NCI-H146 treated with DMSO at 0.1 percent for 48 hours (cell line): Measurements from ENCODE around the gene TAF9.
"Not testable (repeated sequence)": the region's sequence is repeated elsewhere in the genome, so short reads cannot be mapped to it uniquely, and the experiment has no call there.

Experiments
- DNase-seq: peaks from one replicate; lab custom pipeline; 2025; ENCODE audit not compliant: unreplicated experiment; lab: John Stamatoyannopoulos, UW

TAF9 gene

GRCh38 chr5:69369340-69370121 lies at the start of gene TAF9, which contains the start of the genes AK6 and RAD17:
TSS of gene TAF9 (minus strand) at chr5:69369520. CDS start at chr5:69365737, 3,783 bp downstream.
TSS of gene AK6 (minus strand) at chr5:69369520. CDS start at chr5:69369490, 30 bp downstream.
TSS of gene RAD17 (plus strand) at chr5:69369818. CDS start at chr5:69372209, 2,391 bp downstream.
- DNase-seq: peak; percentile 94

- DNase-seq: no peak
These were observed 49.2 kb upstream of the TAF9 start for GRCh38 chr5:69418554-69418953.

GRCh38 chr5:69416699-69417098 lies 47.4 kb upstream of the TAF9 start:
- no peak for DNase-seq

GRCh38 chr5:69416180-69416579 lies 46.9 kb upstream of the TAF9 start:
- DNase-seq: peak; percentile 12

- no peak for DNase-seq
These were observed 46.3 kb upstream of the TAF9 start for GRCh38 chr5:69415584-69415958.

GRCh38 chr5:69414885-69415583 lies 45.7 kb upstream of the TAF9 start, which contains the start of gene MARVELD2:
TSS of gene MARVELD2 (plus strand) at chr5:69415116. CDS start at chr5:69419386, 4,270 bp downstream.
- peak; percentile 81 for DNase-seq

GRCh38 chr5:69404659-69405330 lies 35.5 kb upstream of the TAF9 start:
- DNase-seq: no peak

- no peak for DNase-seq
These were observed 9.1 kb upstream of the TAF9 start for GRCh38 chr5:69378376-69378775.

- no peak for DNase-seq
These were observed 5.7 kb upstream of the TAF9 start for GRCh38 chr5:69374911-69375446.

- DNase-seq: no peak
These were observed 3.1 kb upstream of the TAF9 start for GRCh38 chr5:69372394-69372793.

- not testable (repeated sequence) for DNase-seq
These were observed 1.0 kb upstream of the TAF9 start for GRCh38 chr5:69370335-69370734.

- no peak for DNase-seq
These were observed 621 bp downstream of the TAF9 start for GRCh38 chr5:69368458-69369339.

- DNase-seq: no peak
These were observed 1.5 kb downstream of the TAF9 start for GRCh38 chr5:69367697-69368279.

- no peak for DNase-seq
These were observed 4.5 kb downstream of the TAF9 start for GRCh38 chr5:69364850-69365249.

GRCh38 chr5:69364414-69364813 lies 4.9 kb downstream of the TAF9 start:
- no peak for DNase-seq

GRCh38 chr5:69360442-69360841 lies 8.9 kb downstream of the TAF9 start:
- DNase-seq: no peak

- DNase-seq: no peak
These were observed 9.6 kb downstream of the TAF9 start for GRCh38 chr5:69359699-69360098.

GRCh38 chr5:69350664-69351063 lies 18.7 kb downstream of the TAF9 start:
- no peak for DNase-seq

- DNase-seq: no peak
These were observed 26.2 kb downstream of the TAF9 start for GRCh38 chr5:69343083-69343482.
